ENCODE measurements around the gene AXIN1. TPM values are rescaled to one million over a fixed set of nuclear protein-coding genes. Genes with fewer than 3 reads are reported as not detected.

The AXIN1 gene
- total RNA-seq, 4 donors from 2014 or later: 17.5 to 29.7 (median 26.4) TPM

GRCh38 chr16:303760-304505, 48.6 kb downstream of the AXIN1 start:
- H3K27me3 ChIP-seq: no peaks in the 10 kb centered on the region
- no peak overlapping the region for H3K27ac ChIP-seq
- no peak overlapping the region for H3K4me3 ChIP-seq (replicated peaks in 1 of 3)
- H3K4me1 ChIP-seq: no peaks in the 10 kb centered on the region
- TF ChIP-seq POLR2A (IDR thresholded peaks at IDR 0.05) (no peak), CTCF (IDR thresholded peaks at IDR 0.05) (no peak)
- 93 to 94% methylated on average over 39 of the region's 43 CpGs for WGBS, 2 donors
- intact Hi-C loops (cut with DNase I): no loop called here
- H3K9me3 ChIP-seq: no peaks in the 10 kb centered on the region
- DNase-seq: no peak
- peaks cover 0 to 13% of the 10 kb centered on the region in 2 donors for H3K36me3 ChIP-seq

- WGBS, 2 donors: 97 to 98% methylated on average over 4 to 13 of the region's 13 CpGs
- no peaks in the 10 kb centered on the region for H3K27me3 ChIP-seq
- no peak overlapping the region for H3K27ac ChIP-seq
- peaks cover 10 to 11% of the 10 kb centered on the region in 2 donors for H3K36me3 ChIP-seq
- no peak for DNase-seq
- H3K9me3 ChIP-seq: no peaks in the 10 kb centered on the region
- H3K4me3 ChIP-seq (replicated peaks in 1 of 3): no peak overlapping the region
- no peaks in the 10 kb centered on the region for H3K4me1 ChIP-seq
- TF ChIP-seq POLR2A (IDR thresholded peaks at IDR 0.05) (no peak), CTCF (IDR thresholded peaks at IDR 0.05) (no peak)
- intact Hi-C loops (cut with DNase I): no loop called here
These were observed 50.6 kb downstream of the AXIN1 start for GRCh38 chr16:301950-302349.

GRCh38 chr16:301235-301634, 51.3 kb downstream of the AXIN1 start:
- no peak for DNase-seq
- Histone ChIP-seq H3K36me3 (peaks cover 11 to 17% of the 10 kb centered on the region in 2 donors), H3K4me3 (replicated peaks in 1 of 3) (no peak overlapping the region), H3K27me3 (no peaks in the 10 kb centered on the region), H3K4me1 (no peaks in the 10 kb centered on the region), H3K9me3 (no peaks in the 10 kb centered on the region), H3K27ac (no peak overlapping the region)
- intact Hi-C loops (cut with DNase I): no loop called here
- 85 to 90% methylated on average over 6 of the region's 6 CpGs for WGBS, 2 donors
- no peak for TF ChIP-seq POLR2A (IDR thresholded peaks at IDR 0.05)
- no peak for TF ChIP-seq CTCF (IDR thresholded peaks at IDR 0.05)

GRCh38 chr16:297832-298231, 54.7 kb downstream of the AXIN1 start:
- H3K4me1 ChIP-seq: no peaks in the 10 kb centered on the region
- no peak for DNase-seq

More at GRCh38 chr16:297832-298231, 54.7 kb downstream of the AXIN1 start:
- H3K9me3 ChIP-seq: no peaks in the 10 kb centered on the region
- TF ChIP-seq CTCF (IDR thresholded peaks at IDR 0.05) (no peak), POLR2A (IDR thresholded peaks at IDR 0.05) (no peak)
- no peak overlapping the region for H3K27ac ChIP-seq
- intact Hi-C loops (cut with DNase I): no loop called here
- no peak overlapping the region for H3K4me3 ChIP-seq (replicated peaks in 1 of 3)
- peaks cover 15 to 26% of the 10 kb centered on the region in 2 donors for H3K36me3 ChIP-seq
- H3K27me3 ChIP-seq: no peaks in the 10 kb centered on the region
- 92 to 96% methylated on average over 20 to 23 of the region's 32 CpGs for WGBS, 2 donors

Measured in thyroid gland (tissue), 4 donors.